LNCaP clone FGC (cell line): Measurements from ENCODE around the gene ANKRD13D.

Source experiments
- DNase-seq: peaks from one replicate; pipeline ENCODE4 v3.0.0-alpha.2; 2011; ENCODE audit warnings: low read depth
- H3K4me3 ChIP-seq: 2 replicates; pipeline ENCODE4 v1.5.1; 2011; ENCODE audit warnings: mild to moderate bottlenecking, low read depth, low read length, control low read depth
- CTCF ChIP-seq: IDR thresholded peaks from 2 replicates; pipeline ENCODE4 v1.5.1; 2012; ENCODE audit warnings: mild to moderate bottlenecking; ENCODE audit not compliant: control insufficient read depth, insufficient read depth; ENCODE audit errors: extremely low read depth

The ANKRD13D gene

DNA sequence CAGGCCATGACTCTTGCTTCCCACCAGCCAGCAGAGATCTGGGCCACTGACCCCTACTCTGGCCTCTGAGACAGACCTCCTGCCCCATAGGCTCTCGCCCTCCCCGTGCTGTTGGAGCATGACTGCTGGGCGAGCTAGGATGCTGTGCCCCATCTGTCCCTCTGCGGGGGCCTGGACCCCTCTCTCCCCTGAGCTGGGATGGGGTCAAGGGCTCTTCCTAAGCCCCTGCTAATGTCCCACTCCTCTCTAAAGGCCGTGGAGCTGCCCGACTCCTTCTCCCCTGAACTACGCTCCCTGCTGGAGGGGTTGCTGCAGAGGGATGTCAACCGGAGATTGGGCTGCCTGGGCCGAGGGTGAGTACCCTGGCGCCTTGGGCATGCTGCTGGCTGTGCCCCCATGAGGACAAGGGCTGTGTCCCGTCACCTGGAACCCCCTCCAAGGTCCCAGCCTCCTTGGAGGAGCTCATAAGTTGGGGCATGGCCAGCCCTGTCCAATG, 6.2 kb upstream of the ANKRD13D start:
- no peak for DNase-seq
- TF ChIP-seq CTCF = no peak
- H3K4me3 ChIP-seq = no peak overlapping the region

GRCh38 chr11:67283481-67283963, 5.6 kb upstream of the ANKRD13D start:
- no peak for DNase-seq
- TF ChIP-seq CTCF = no peak
- no peak overlapping the region for H3K4me3 ChIP-seq

GRCh38 chr11:67284811-67285540, 4.1 kb upstream of the ANKRD13D start:
- no peak for TF ChIP-seq CTCF
- no peak for DNase-seq
- no peak overlapping the region for H3K4me3 ChIP-seq

DNA sequence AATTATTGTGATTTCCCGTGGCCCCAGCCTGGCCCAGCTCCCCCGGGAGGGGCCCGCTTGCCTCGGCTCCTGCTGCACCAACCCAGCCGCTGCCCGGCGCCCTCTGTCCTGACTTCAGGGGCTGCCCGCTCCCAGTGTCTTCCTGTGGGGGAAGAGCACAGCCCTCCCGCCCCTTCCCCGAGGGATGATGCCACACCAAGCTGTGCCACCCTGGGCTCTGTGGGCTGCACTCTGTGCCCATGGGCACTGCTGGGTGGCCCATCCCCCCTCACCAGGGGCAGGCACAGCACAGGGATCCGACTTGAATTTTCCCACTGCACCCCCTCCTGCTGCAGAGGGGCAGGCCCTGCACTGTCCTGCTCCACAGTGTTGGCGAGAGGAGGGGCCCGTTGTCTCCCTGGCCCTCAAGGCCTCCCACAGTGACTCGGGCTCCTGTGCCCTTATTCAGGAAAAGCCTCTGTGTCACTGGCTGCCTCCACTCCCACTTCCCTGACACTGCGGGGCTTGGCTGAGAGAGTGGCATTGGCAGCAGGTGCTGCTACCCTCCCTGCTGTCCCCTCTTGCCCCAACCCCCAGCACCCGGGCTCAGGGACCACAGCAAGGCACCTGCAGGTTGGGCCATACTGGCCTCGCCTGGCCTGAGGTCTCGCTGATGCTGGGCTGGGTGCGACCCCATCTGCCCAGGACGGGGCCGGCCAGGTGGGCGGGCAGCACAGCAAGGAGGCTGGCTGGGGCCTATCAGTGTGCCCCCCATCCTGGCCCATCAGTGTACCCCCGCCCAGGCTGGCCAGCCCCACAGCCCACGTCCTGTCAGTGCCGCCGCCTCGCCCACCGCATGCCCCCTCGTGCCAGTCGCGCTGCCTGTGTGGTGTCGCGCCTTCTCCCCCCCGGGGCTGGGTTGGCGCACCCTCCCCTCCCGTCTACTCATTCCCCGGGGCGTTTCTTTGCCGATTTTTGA, 3.3 kb upstream of the ANKRD13D start:
- no peak for TF ChIP-seq CTCF
- no peak for DNase-seq
- no peak overlapping the region for H3K4me3 ChIP-seq

DNA sequence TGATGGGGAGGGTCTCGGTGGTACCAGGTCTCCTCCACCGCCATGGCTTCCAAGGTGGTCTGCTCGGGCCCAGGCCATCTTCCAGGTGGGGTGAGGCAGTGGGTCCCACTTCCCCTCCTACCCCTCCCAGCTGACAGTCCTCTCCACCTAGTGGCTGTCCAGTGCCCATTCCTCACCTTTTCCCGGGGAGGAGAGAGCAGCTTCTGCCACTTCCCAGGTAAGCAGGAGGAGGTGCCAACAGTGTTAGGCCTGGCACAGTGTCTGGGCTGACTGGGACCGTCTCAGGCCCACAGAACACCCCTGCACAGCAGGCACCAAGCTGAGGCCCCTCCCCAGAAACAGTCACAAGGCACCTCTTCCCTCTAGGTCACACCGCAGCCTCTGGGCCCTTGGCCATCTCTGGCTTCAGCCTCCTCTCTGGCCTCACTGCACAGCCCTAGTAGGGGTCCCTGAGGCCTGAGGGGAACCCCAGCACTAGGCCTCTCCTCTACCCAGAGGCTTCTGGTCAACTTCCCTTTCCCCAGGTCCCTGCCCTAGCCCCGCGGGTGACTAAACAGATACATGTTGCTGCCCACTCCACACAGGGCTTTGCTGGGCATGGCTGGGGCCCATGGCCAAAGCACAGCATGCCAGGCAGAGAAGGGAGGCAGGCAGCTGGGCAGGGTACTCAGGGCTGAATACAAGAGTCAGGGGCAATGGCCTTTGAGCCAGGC, 2.3 kb upstream of the ANKRD13D start:
- peak; percentile 15; the same call in 1 of the 2 replicates for TF ChIP-seq CTCF
- no peak overlapping the region for H3K4me3 ChIP-seq
- DNase-seq = no peak

GRCh38 chr11:67287355-67288197, 1.5 kb upstream of the ANKRD13D start:
- peak overlapping the region; percentile 78 for H3K4me3 ChIP-seq
- DNase-seq = no peak
- no peak for TF ChIP-seq CTCF
